Omental fat pad (tissue), 4 donors: Measurements from ENCODE around the gene UST. TPM values are rescaled to one million over a fixed set of nuclear protein-coding genes. Genes with fewer than 3 reads are reported as not detected.

Experiments used
- ATAC-seq: fragments of 150-250 bp; one replicate; pipeline ENCODE4 v1.9.1; 2016; ENCODE audit warnings: mild to moderate bottlenecking, moderate library complexity; ENCODE audit not compliant: low FRiP score
- DNase-seq: peaks from one replicate; pipeline ENCODE4 v3.0.0-alpha.2; 2019; ENCODE audit warnings: low spot score
- CTCF ChIP-seq, 3 donors: fragments of 450-650 bp; IDR thresholded peaks; one replicate each; pipeline ENCODE4 v1.5.1; 2016 to 2017; ENCODE audit warnings: antibody characterized with exemption in 3 of 3, mild to moderate bottlenecking in 3 of 3, moderate library complexity in 2 of 3
- total RNA-seq, 4 donors: library from RNA; depleted of rRNA; stranded (reverse); fragments of >200 nt; gene quantifications; one replicate each; pipeline ENCODE4 v1.1.0, GENCODE V29; 2016

UST gene
- total RNA-seq, 4 donors from 2014 or later = 9.2 to 20.8 (median 15.0) TPM

- TF ChIP-seq CTCF (IDR thresholded peaks at IDR 0.05) = no peak
- ATAC-seq (no peak), DNase-seq (no peak)
Measured at GRCh38 chr6:149060300-149060984, 313.6 kb downstream of the UST start.

- ATAC-seq = no peak
Measured at GRCh38 chr6:149060985-149061760, 314.3 kb downstream of the UST start.

GRCh38 chr6:149061930-149062329 is 315.1 kb downstream of the UST start:
- DNase-seq = no peak
- ATAC-seq = no peak
- TF ChIP-seq CTCF (IDR thresholded peaks at IDR 0.05) = no peak

More at GRCh38 chr6:149060985-149061760, 314.3 kb downstream of the UST start:
- TF ChIP-seq CTCF (IDR thresholded peaks at IDR 0.05) = no peak
- no peak for DNase-seq

GRCh38 chr6:149062653-149063348 is 316.0 kb downstream of the UST start:
- ATAC-seq (no peak), DNase-seq (no peak)
- TF ChIP-seq CTCF (IDR thresholded peaks at IDR 0.05) = no peak

- TF ChIP-seq CTCF (IDR thresholded peaks at IDR 0.05) = no peak
- no peak for ATAC-seq
Measured at GRCh38 chr6:149063468-149063867, 316.6 kb downstream of the UST start.

GRCh38 chr6:149064001-149064659 is 317.3 kb downstream of the UST start:
- TF ChIP-seq CTCF (IDR thresholded peaks at IDR 0.05) = no peak
- no peak for ATAC-seq
- no peak for DNase-seq

More at GRCh38 chr6:149063468-149063867, 316.6 kb downstream of the UST start:
- DNase-seq = no peak
